Ovary (tissue), 9 donors: ENCODE results near the gene UTS2R. TPM values are rescaled to one million over a fixed set of nuclear protein-coding genes. Genes with fewer than 3 reads are reported as not detected.
A peak's percentile ranks its signal among the peaks of the same experiment; 100 is the strongest.

Source experiments
- DNase-seq, 5 donors: peaks; one replicate each; pipeline ENCODE4 v3.0.0-alpha.2; 2019 to 2020
- H3K27ac ChIP-seq, 2 donors: fragments of 200-600 bp; one replicate each; pipeline versions ENCODE4 v1.5.1 to v1.8.0; 2019 to 2022
- H3K27me3 ChIP-seq: fragments of 200-600 bp; one replicate; pipeline ENCODE4 v1.8.0; 2022
- H3K36me3 ChIP-seq: fragments of 200-600 bp; sonication (generic); one replicate; pipeline ENCODE4 v1.5.1; 2019
- H3K4me1 ChIP-seq: one replicate; pipeline ENCODE4 v1.8.1; 2013; ENCODE audit warnings: mild to moderate bottlenecking, moderate library complexity; ENCODE audit not compliant: insufficient read depth
- H3K4me3 ChIP-seq: fragments of 200-600 bp; sonication (generic); one replicate; pipeline ENCODE4 v1.5.1; 2017
- H3K9me3 ChIP-seq, 2 donors: fragments of 200-600 bp in 1 of 2; sonication (generic) in 1 of 2; one replicate each; pipeline versions ENCODE4 v1.5.1 to v1.8.1; 2013 to 2019; ENCODE audit warnings: mild to moderate bottlenecking in 1 of 2, moderate library complexity in 1 of 2
- CTCF ChIP-seq, 3 donors: fragments of 450-650 bp in 2 of 3; fragments of 200-600 bp in 1 of 3; IDR thresholded peaks; one replicate each; pipeline versions ENCODE4 v1.5.1 to v1.8.0; 2016 to 2022; ENCODE audit warnings: antibody characterized with exemption in 3 of 3, mild to moderate bottlenecking in 1 of 3
- EP300 ChIP-seq: sonication (generic); formaldehyde crosslinking; IDR thresholded peaks from one replicate; pipeline ENCODE4 v1.6.1; 2017; ENCODE audit warnings: antibody characterized with exemption
- POLR2A ChIP-seq: fragments of 450-650 bp; IDR thresholded peaks from one replicate; pipeline ENCODE4 v1.6.1; 2017; ENCODE audit warnings: antibody characterized with exemption, mild to moderate bottlenecking, moderate library complexity
- WGBS, 3 donors: extraction: QIAGEN DNeasy Blood & Tissue Kit in 1 of 3; methylation state at CpG; one replicate each; pipeline versions ENCODE4 v1.1.5 to v1.1.7; 2013 to 2017; 5-methylcytosine and 5-hydroxymethylcytosine counted together
- intact Hi-C, 4 donors: fragments of 100-400 bp; cut with DNase I; formaldehyde crosslinking; loops; one replicate each; pipeline versions ENCODE4 v1.11.0 to v1.15.1; 2022 to 2023
- polyA plus RNA-seq, 2 donors: library from polyadenylated mRNA; stranded (reverse); fragments of 200-250 nt in 1 of 2; fragments of 350-450 nt in 1 of 2; fragmentation: Illumina TruSeq in 1 of 2; extraction: RNeasy Lipid Tissue Mini Kit (QIAGEN cat#74804) in 1 of 2; gene quantifications; one replicate each; pipeline ENCODE4 v1.2.3, GENCODE V29; 2013 to 2014
- total RNA-seq, 7 donors: library from RNA; depleted of rRNA in 2 of 7; stranded (reverse); fragments of >200 nt in 2 of 7; fragmentation: NEBNext Ultra II Directional in 3 of 7; extraction: Animal tissue kit (Norgen Biotek cat#: 25700) in 3 of 7; gene quantifications; one replicate each; pipeline versions ENCODE4 v1.1.0 to v1.2.4, GENCODE V29; 2016 to 2023
- donor health status: DM: no; HTN: no; CAD: no; lungs with moderate emphysema.
- donor health status: DM: no; HTN: no; CAD: no.
- donor health status: Bipolar disorder and iron deficiency.
- donor health status: DM: yes; HTN: yes; CAD: no.
- donor health status: DM: no; HTN: no; CAD: no.
- donor health status: DM: yes; HTN: yes; CAD: no.

UTS2R gene
- total and polyA plus RNA-seq, 9 donors = not detected

DNA sequence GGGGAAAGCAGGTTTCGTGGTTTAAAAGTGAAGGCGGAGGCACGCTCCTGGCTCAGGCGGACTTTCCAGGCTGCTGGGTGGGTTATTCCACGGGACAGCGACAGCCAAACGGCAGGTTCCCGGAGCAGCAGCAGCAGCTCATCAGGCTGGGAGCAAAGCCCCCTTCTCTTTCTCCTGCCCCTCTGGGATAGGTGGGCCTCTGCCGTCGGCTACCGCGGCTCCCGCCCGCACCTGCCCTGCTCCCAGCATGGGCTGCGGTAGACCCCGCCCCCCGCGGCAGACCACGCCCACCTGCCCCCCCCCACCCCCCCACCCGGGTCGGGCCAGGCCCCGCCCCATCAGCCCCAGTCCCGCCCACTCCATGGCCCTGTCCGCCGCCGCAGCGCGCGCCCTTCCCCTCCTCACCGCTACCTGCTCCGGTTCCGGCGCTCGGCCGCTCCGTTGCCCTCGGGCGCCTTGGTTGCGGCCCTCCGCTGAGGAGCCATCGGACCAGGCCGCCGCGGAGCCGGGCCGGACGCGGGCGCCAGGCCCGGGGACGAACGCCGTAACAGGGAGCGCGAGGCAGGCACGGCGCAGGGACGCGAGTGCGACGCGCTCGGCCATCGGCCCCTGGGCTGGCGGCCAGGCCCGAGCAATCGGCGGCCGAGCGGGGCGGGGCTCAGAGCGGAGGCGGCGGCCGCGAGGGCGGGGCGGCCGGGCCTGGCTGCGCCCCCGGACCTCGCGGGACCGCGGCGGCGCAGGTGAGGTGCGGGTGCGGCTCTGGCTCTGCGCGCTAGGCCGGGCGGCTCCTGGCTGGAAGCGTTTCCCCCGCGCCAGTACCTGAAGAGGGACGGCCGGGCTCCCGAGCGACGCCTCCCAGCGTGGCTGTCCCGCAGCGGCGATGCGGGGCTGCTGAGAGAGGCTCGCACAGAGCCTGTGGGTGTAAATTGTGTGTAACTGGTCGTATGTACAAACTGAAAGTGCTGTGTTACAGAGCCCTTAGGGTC lies 46.7 kb downstream of the UTS2R start, which contains the start of the genes HEXD and OGFOD3:
Gene HEXD, plus strand, starts transcription at position 347 of the 986 bp plus-strand sequence. CDS start 1,453 bp downstream, outside the sequence.
Gene OGFOD3, minus strand, starts transcription at position 586 of the 986 bp plus-strand sequence. Its CDS starts 101 bp downstream, at position 485.
- Histone ChIP-seq H3K9me3 (no peaks in the 10 kb centered on the region), H3K27ac (peak within 1 kb of the TSS; percentile 84 to 90), H3K36me3 (no peaks in the 10 kb centered on the region), H3K27me3 (no peaks in the 10 kb centered on the region), H3K4me3 (peak within 1 kb of the TSS; percentile 65), H3K4me1 (peaks cover 8% of the 10 kb centered on the region)
- TF ChIP-seq EP300 = no peak
- peak in 2 of 3 donors; percentile 30 to 41 for TF ChIP-seq CTCF (IDR thresholded peaks at IDR 0.05)
- peak; percentile 85 for TF ChIP-seq POLR2A
- intact Hi-C loops = loop anchor here in 2 of 4 donors (5.0 to 10.0 kb wide), 2 partner anchors 63 to 66 kb away; partner anchors contain the start of gene TEX19 (in 1 of the 2)
- peak; percentile 82 to 90 (median 87) for DNase-seq
- 0 to 1% (median 1%) methylated on average over 46 to 108 of the region's 108 CpGs for WGBS, 3 donors

- no peaks in the 10 kb centered on the region for H3K9me3 ChIP-seq
- no peak for TF ChIP-seq POLR2A
- no peak for TF ChIP-seq CTCF (IDR thresholded peaks at IDR 0.05)
- no peak for TF ChIP-seq EP300
- 88 to 94% (median 88%) methylated on average over 2 of the region's 2 CpGs for WGBS, 3 donors
- no peak overlapping the region for H3K27ac ChIP-seq
- intact Hi-C loops = loop anchor here in 2 of 4 donors (5.0 to 10.0 kb wide), 2 partner anchors 65 to 67 kb away; partner anchors contain the start of gene TEX19 (in 1 of the 2)
- no peak overlapping the region for H3K4me3 ChIP-seq
- H3K4me1 ChIP-seq = peaks cover 8% of the 10 kb centered on the region
- H3K36me3 ChIP-seq = no peaks in the 10 kb centered on the region
- no peak for DNase-seq
- no peaks in the 10 kb centered on the region for H3K27me3 ChIP-seq
These were observed 48.0 kb downstream of the UTS2R start for GRCh38 chr17:82419540-82419939.

DNA sequence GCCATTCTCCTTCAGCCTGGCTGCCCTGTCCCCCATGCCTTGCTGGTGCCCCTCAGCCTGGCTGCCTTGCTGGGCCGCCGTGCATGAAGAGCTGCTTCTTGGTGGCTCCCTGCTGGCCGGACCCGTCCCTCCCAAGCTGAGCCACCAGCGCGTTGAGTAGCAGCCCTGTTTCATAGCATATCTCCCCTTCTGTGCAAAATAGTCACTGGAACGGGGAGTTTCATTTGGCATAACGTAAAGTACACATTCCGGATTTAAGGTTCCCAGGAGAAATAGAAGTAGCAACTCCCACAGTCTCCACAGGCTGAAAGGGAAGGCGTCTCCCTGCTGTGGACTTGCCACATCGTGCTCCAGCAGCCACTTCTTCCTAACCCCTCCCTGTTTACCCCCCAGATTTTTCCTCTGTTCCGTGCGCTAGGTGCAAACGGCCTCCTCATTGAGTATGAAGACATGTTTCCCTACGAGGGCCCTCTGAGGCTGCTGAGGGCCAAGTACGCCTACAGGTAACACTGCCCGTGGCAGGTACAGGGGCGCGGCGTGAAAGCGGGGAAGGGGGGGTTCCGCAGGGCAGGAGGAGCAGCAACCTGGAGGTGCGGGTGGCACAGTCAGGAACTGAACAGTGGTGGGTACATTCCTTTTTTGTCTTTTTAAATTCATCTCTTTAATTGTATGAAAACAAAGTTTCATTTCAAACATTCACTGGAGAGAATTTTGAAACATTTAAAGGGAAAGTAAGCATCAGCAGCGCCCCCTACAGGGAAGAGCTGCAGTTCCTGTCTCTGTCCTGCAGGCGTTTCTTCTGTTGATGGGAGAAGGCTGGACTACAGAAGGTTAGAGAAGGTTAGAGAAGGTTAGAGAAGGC lies 52.7 kb downstream of the UTS2R start:
- no peak for DNase-seq
- no peak overlapping the region for H3K27ac ChIP-seq
- TF ChIP-seq POLR2A (no peak), EP300 (no peak), CTCF (IDR thresholded peaks at IDR 0.05) (no peak)
- H3K4me3 ChIP-seq = no peak overlapping the region
- WGBS, 3 donors = 72 to 77% (median 75%) methylated on average over 25 of the region's 25 CpGs
- H3K9me3 ChIP-seq = no peaks in the 10 kb centered on the region
- no peaks in the 10 kb centered on the region for H3K36me3 ChIP-seq
- peaks cover 1% of the 10 kb centered on the region for H3K4me1 ChIP-seq
- intact Hi-C loops = no loop called here
- no peaks in the 10 kb centered on the region for H3K27me3 ChIP-seq

DNA sequence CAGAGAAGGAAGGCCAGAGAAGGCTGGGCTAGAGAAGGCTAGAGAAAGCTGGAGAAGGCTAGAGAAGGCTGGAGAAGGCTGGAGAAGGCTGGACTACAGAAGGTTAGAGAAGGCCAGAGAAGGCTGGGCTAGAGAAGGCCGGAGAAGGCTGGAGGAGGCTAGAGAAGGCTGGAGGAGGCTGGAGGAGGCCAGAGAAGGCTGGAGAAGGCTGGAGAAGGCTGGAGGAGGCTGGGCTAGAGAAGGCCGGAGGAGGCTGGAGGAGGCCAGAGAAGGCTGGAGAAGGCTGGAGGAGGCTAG lies 53.2 kb downstream of the UTS2R start:
- H3K36me3 ChIP-seq = no peaks in the 10 kb centered on the region
- TF ChIP-seq EP300 = no peak
- no peak for TF ChIP-seq CTCF (IDR thresholded peaks at IDR 0.05)
- TF ChIP-seq POLR2A = no peak
- H3K9me3 ChIP-seq = no peaks in the 10 kb centered on the region
- H3K4me1 ChIP-seq = no peaks in the 10 kb centered on the region
- H3K27me3 ChIP-seq = no peaks in the 10 kb centered on the region
- DNase-seq = no peak
- H3K27ac ChIP-seq = no peak overlapping the region
- intact Hi-C loops = loop anchor here in 1 of 4 donors (1.0 kb wide), 1 partner anchor 21 kb away; no protein-coding TSS in a partner anchor
- H3K4me3 ChIP-seq = no peak overlapping the region
- 89 to 97% (median 92%) methylated on average over 2 of the region's 2 CpGs for WGBS, 3 donors
